IPS-20b (cell line): ENCODE data around the gene PTGIS.

Source experiments
- H3K27ac ChIP-seq: one replicate; pipeline ENCODE4 v1.5.1; 2013; ENCODE audit warnings: low read length
- H3K27me3 ChIP-seq: 2 replicates; pipeline ENCODE4 v1.6.1; 2013; ENCODE audit warnings: mild to moderate bottlenecking, low read length, inconsistent platforms; ENCODE audit not compliant: insufficient read depth
- H3K36me3 ChIP-seq: 2 replicates; pipeline ENCODE4 v1.6.1; 2013; ENCODE audit warnings: low read depth, mild to moderate bottlenecking, inconsistent platforms, low read length, moderate library complexity; ENCODE audit not compliant: insufficient read depth
- H3K4me1 ChIP-seq: 2 replicates; pipeline ENCODE4 v1.6.1; 2013; ENCODE audit warnings: mild to moderate bottlenecking, control low read depth, inconsistent platforms, low read length, moderate library complexity; ENCODE audit not compliant: insufficient read depth
- H3K4me3 ChIP-seq: 2 replicates; pipeline ENCODE4 v1.5.1; 2013; ENCODE audit warnings: mild to moderate bottlenecking, low read length, inconsistent platforms
- H3K9ac ChIP-seq: 2 replicates; pipeline ENCODE4 v1.6.1; 2013; ENCODE audit warnings: low read depth, mild to moderate bottlenecking, inconsistent platforms, low read length, moderate library complexity
- H3K9me3 ChIP-seq: 2 replicates; pipeline ENCODE4 v1.6.1; 2013; ENCODE audit warnings: mild to moderate bottlenecking, low read depth, low read length, inconsistent platforms; ENCODE audit not compliant: insufficient read depth

The PTGIS gene

DNA sequence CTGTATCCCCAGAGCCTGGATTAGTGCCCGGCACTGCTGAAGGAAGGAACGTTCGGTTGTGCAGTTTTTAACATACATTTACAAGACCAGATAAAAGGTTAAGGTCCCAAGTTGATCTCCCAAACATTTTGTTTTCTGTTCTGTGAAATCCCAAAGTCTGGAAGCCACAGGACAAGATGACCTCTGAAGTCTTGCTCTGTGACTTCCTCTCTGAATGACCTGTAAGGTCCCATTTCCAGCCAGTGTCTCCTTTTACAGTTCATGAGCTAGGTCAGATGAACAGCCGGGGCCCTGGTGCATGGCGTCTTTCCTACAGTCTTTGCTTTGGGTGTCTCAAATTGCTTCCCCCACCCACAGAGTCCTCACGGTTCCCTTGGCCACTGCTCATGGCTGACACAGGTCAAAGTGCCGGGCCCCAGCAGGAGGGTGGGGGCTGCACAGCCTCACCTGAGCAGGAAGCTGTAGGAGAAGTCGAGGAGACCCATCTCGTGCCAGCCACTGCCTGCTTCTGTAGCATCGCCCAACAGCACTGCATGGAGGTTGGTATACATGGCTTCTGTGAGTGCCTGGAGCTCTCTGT, 24.0 kb downstream of the PTGIS start:
- no peaks in the 10 kb centered on the region for H3K27me3 ChIP-seq
- peaks cover 5% of the 10 kb centered on the region; the same call in 1 of the 2 replicates for H3K9me3 ChIP-seq
- no peaks in the 10 kb centered on the region for H3K4me1 ChIP-seq
- H3K36me3 ChIP-seq = peaks cover 30% of the 10 kb centered on the region; the same call in 1 of the 2 replicates
- H3K9ac ChIP-seq = no peak overlapping the region
- no peak overlapping the region for H3K27ac ChIP-seq
- H3K4me3 ChIP-seq = no peak overlapping the region

GRCh38 chr20:49543071-49543857, 24.7 kb downstream of the PTGIS start:
- Histone ChIP-seq H3K36me3 (peaks cover 24% of the 10 kb centered on the region; the same call in 1 of the 2 replicates), H3K9me3 (peaks cover 5% of the 10 kb centered on the region; the same call in 1 of the 2 replicates), H3K27ac (no peak overlapping the region)

GRCh38 chr20:49542514-49542991, 25.4 kb downstream of the PTGIS start:
- Histone ChIP-seq H3K9ac (no peak overlapping the region), H3K36me3 (peaks cover 24% of the 10 kb centered on the region; the same call in 1 of the 2 replicates), H3K9me3 (peaks cover 5% of the 10 kb centered on the region; the same call in 1 of the 2 replicates), H3K4me3 (no peak overlapping the region), H3K4me1 (no peaks in the 10 kb centered on the region), H3K27ac (no peak overlapping the region), H3K27me3 (no peaks in the 10 kb centered on the region)

More at GRCh38 chr20:49543071-49543857, 24.7 kb downstream of the PTGIS start:
- Histone ChIP-seq H3K4me1 (no peaks in the 10 kb centered on the region), H3K9ac (no peak overlapping the region), H3K4me3 (no peak overlapping the region), H3K27me3 (no peaks in the 10 kb centered on the region)

DNA sequence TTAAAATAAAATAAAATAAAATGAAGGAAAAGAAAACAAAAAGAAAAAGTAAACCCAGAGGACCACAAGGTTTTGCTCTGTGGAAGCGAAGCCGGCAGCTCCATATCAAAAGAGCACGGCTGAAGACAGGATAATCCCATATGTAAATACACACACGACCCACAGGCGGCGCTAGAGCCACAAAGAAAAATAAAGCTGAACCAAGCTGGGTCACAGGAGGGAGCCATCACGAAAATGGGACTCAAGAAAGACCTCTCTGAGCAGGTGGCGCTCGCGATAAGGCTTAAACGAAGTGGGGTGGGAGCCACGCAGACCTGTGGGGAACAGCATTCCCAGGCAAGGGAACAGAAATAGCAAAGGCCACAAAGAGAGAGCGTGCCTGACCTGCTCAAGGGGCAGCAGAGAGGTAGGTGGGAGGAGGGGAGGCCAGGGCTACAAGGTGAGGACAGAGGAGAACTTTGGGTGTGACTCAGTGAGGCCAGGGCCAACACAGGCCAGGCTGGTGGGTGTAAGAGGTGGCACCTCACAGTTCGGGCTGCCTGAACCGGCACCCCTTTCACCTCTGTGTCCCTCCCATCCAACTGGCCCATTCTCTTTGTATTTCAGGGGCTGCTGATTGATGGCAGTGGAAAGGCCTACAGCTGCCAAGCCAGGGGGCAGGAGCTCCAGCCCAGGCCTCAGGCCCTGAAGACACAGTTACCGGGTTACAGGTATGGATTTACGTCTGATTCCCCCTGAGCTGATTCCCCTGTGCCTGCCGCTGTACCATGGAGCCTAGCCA, 26.0 kb downstream of the PTGIS start:
- Histone ChIP-seq H3K4me3 (no peak overlapping the region), H3K4me1 (no peaks in the 10 kb centered on the region), H3K9ac (no peak overlapping the region), H3K27ac (no peak overlapping the region), H3K27me3 (no peaks in the 10 kb centered on the region), H3K9me3 (peaks cover 5% of the 10 kb centered on the region; the same call in 1 of the 2 replicates), H3K36me3 (peaks cover 24% of the 10 kb centered on the region; the same call in 1 of the 2 replicates)

DNA sequence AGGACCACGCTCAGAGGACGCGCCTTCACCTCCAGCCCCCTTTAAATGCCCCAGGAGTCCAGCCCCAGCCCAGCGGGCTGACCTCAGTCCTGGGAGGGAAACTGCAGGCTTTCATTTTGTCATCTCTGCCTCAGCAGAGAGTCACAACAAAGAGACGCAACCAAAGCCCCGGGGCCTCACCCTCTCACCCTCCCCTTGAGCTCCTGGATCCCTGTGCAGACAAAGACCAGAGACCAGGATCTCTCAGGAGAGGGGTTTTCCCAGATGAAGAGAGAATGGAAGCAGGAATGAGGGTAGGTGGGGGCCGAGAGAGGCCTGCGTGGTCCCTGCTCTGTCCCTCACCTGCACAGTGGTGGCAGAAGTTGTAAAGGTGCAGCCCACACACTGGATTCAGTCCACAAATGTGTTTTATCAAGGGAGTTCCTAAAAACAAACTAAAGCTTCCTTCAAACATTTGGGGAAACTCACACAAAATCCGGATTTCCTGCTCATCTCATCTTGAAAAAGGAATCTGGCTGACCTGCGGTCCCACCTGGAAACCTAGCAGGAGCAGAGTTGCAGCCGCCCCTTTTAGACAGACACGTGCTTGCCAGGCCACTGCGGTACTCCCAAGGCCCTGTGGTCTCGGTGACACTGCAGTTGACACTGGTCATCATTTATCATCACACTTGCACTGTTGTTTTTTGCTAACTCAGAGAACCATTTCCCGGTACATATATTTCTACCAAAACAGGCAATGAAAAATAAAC, 27.1 kb downstream of the PTGIS start:
- Histone ChIP-seq H3K4me3 (no peak overlapping the region), H3K27ac (no peak overlapping the region), H3K4me1 (no peaks in the 10 kb centered on the region), H3K27me3 (no peaks in the 10 kb centered on the region), H3K9ac (no peak overlapping the region), H3K9me3 (peaks cover 5% of the 10 kb centered on the region; the same call in 1 of the 2 replicates), H3K36me3 (peaks cover 18% of the 10 kb centered on the region; the same call in 1 of the 2 replicates)

DNA sequence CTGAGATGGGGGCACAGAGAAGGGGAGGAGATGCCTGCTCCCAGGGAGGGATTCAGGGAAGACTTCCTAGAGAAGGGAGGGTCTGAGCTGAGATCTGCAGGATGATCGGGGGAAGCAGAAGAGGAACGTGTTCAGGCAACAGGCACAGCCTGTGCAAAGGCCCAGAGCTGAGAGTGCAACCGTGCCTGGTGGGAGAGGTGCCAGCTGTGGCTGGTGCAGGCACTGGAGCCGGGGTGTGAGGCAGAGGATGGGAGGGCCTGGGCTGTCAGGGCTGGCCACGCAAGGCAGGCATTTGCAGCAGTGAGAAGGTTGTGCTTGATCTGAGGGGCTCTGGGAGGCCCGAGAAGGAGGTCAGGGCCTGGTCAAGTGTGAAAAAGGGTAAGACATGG, 27.7 kb downstream of the PTGIS start:
- H3K9me3 ChIP-seq = peaks cover under 1% of the 10 kb centered on the region; the same call in 1 of the 2 replicates
- no peak overlapping the region for H3K27ac ChIP-seq
- no peaks in the 10 kb centered on the region for H3K27me3 ChIP-seq
- H3K4me3 ChIP-seq = no peak overlapping the region
- peaks cover 19% of the 10 kb centered on the region; the same call in 1 of the 2 replicates for H3K36me3 ChIP-seq
- no peak overlapping the region for H3K9ac ChIP-seq
- H3K4me1 ChIP-seq = no peaks in the 10 kb centered on the region

DNA sequence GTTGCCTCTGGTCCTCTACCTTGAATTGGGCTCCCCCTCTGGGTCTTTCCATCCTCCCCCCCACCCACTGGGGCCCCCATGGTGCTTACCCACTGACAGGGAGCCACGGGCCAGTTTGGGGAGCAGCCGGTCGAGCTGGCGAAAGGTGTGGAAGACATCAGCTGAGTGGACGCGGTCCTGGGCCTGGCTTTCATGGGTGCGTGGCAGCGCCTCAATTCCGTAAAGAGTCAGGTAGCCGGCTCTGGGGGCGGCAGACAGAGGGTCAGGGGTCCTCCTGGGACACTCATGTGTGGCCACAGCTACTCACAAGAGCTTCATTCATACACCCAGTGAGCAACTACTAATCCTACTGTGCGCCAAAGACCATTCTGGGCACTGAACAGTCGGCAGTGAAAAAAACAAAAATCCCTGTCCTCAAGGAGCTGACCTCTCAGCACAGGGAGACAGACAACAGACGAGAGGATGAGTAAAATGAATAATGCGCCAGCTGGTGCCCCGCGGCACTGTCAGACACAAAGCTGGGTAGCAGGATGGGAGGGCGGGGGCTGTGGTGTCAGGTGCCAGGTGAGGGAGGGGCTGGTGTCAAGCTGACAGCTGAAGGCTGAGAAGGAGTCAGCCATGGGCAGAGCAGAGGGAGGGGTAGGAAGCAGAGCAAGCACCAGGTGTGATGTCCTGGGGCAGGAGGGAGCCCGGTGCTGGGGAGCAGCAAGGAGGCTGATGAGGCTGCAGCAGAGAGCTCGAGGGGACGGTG, 28.3 kb downstream of the PTGIS start:
- Histone ChIP-seq H3K9ac (no peak overlapping the region), H3K36me3 (peaks cover 23% of the 10 kb centered on the region; the same call in 1 of the 2 replicates), H3K4me1 (no peaks in the 10 kb centered on the region), H3K4me3 (no peak overlapping the region), H3K9me3 (no peaks in the 10 kb centered on the region), H3K27me3 (no peaks in the 10 kb centered on the region), H3K27ac (no peak overlapping the region)

DNA sequence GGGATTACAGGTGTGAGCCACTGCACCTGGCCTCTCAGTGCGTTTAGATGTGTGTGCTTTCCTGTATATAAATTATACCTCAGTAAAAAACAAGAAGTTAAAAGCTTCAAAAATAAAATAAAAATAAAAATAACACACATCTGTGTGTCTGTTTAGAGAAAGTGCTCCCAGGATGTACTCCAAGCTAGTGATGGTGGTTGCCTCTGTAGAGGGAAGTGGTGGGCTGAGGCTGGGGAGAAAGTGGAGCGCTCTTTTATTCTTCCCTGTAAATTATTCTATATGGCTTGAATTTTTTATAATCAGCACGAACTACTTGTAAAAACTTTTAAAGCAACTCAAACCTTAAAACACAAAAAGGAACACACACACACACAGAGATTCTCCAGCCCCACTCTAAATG, 29.0 kb downstream of the PTGIS start:
- Histone ChIP-seq H3K27ac (no peak overlapping the region), H3K9me3 (no peaks in the 10 kb centered on the region), H3K9ac (no peak overlapping the region), H3K4me1 (no peaks in the 10 kb centered on the region), H3K36me3 (peaks cover 21% of the 10 kb centered on the region; the same call in 1 of the 2 replicates), H3K27me3 (no peaks in the 10 kb centered on the region), H3K4me3 (no peak overlapping the region)

GRCh38 chr20:49534255-49534712, 33.7 kb downstream of the PTGIS start:
- Histone ChIP-seq H3K27ac (no peak overlapping the region), H3K9me3 (no peaks in the 10 kb centered on the region), H3K4me3 (no peak overlapping the region), H3K9ac (no peak overlapping the region), H3K4me1 (no peaks in the 10 kb centered on the region), H3K27me3 (no peaks in the 10 kb centered on the region), H3K36me3 (peaks cover 23% of the 10 kb centered on the region; the same call in 1 of the 2 replicates)

DNA sequence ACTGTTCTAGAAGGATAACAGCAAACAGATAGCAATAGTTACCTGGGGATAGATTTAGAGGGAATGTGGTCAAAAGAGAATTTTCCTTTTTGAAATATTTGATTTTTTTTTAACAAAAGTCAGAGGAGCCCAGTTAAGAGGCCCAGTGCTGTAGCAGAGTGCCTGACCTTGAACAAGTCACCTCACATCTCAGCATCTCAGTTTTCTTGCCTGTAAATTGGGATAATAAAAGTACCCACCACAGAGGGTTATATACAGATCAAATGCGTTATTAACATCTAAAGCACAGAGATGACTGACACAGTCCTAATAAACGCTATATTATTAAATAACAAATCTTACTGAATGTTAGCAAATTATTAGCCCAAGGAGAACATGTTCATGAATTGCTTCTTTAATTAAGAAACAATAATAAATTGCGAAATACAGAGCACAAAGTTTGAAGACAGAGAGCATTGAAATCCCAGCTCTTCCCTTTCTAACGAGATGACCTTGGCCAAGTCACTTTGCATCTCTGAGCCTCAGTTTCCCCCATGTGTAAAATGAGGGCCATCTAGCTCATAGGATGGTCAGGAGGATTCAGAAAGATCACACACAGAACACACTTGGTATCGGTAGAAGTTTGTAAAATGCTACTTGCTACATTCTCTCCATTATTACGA, 35.5 kb downstream of the PTGIS start:
- Histone ChIP-seq H3K9me3 (no peaks in the 10 kb centered on the region), H3K36me3 (peaks cover 25% of the 10 kb centered on the region; the same call in 1 of the 2 replicates), H3K27me3 (no peaks in the 10 kb centered on the region), H3K27ac (no peak overlapping the region), H3K4me1 (no peaks in the 10 kb centered on the region), H3K4me3 (no peak overlapping the region), H3K9ac (no peak overlapping the region)
